Measurements from ENCODE around the gene SYCP3.

SYCP3 gene

DNA sequence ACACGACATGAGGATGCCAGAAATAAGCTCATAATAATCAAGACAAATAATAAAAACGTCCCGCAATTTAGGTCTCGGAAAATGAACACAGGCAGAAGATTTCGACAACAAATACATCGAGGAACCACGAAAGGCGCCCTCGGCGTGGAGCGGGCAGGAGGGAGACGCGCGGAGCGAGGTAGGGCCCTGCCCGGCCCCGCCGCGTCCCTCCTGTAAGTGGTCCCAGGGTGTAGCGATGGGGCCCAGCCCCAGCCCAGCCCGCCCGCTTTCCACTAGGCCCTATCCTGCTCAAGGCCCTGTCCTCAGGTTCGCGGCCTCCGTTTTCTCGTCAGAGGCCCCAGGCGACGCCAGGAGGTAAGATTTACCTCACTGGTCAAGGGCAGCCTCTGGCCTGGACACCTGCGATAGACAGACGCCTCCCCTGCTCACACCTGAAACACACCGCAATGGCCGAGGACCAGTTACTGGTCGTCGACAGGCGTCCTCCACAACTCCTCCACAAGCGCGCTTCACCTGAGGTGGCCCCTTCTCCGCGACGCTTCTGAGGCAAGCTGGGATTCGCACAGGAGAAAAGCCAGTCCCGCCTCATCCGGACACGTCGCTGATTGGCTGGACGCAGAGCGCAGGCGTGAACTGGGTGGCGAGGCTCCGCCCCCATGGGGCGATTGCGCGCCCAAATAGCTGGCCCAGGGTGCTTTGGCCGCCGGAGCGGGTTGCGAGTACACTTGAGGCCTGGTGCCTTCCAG lies at the start of gene SYCP3:
Gene SYCP3, minus strand, starts transcription at position 543 of the 746 bp plus-strand sequence. CDS start 1,527 bp downstream, outside the sequence.
- no peak for TF ChIP-seq ZFX (IDR thresholded peaks at IDR 0.05)
- TF ChIP-seq, protein P1, sequence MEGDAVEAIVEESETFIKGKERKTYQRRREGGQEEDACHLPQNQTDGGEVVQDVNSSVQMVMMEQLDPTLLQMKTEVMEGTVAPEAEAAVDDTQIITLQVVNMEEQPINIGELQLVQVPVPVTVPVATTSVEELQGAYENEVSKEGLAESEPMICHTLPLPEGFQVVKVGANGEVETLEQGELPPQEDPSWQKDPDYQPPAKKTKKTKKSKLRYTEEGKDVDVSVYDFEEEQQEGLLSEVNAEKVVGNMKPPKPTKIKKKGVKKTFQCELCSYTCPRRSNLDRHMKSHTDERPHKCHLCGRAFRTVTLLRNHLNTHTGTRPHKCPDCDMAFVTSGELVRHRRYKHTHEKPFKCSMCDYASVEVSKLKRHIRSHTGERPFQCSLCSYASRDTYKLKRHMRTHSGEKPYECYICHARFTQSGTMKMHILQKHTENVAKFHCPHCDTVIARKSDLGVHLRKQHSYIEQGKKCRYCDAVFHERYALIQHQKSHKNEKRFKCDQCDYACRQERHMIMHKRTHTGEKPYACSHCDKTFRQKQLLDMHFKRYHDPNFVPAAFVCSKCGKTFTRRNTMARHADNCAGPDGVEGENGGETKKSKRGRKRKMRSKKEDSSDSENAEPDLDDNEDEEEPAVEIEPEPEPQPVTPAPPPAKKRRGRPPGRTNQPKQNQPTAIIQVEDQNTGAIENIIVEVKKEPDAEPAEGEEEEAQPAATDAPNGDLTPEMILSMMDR (conservative IDR thresholded peaks at IDR 0.05), result no peak
- H3K27ac ChIP-seq, result no peak within 1 kb of the TSS

DNA sequence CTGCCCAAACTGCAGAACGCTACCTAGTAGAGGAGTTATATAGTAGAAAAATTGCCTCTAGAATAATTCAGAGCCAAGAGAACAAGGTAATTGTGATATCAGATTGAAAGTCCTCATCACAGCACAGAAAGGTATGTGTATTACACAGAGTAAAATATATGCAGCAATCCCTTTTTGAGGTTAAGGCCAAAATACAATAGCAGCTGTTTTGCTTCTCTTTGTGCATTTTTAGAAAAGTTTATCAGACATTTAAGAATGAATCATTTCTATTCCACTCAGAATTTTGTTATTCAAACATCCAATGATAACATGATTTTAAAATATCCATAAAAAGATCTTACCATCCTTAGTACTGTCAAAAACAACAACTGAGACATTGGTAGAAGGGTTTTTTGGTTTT lies 46.4 kb upstream of the SYCP3 start:
- TF ChIP-seq, protein P1 (conservative IDR thresholded peaks at IDR 0.05), result no peak
- no peak for TF ChIP-seq ZFX (IDR thresholded peaks at IDR 0.05)
- H3K27ac ChIP-seq, result no peak overlapping the region

DNA sequence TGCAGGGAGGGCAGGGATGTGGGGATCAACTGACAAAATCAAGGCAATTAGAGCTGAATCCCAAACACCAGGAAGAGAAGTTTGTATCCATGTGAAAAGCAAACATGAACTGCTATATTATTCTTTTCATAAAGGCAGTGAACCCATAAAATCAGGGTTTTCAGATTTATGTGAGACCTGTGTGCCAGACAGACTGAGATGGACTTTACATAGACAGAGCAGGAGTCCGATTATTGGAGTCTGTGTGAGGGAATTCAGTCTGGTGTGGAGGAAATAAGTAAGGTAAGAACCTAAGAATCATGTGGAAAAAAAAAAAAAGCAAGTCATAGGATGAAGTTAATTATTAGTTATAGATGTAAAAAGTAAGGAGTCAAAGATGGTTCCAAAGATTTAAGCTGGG lies 45.1 kb upstream of the SYCP3 start:
- no peak for TF ChIP-seq ZFX (IDR thresholded peaks at IDR 0.05)
- TF ChIP-seq, protein P1 (conservative IDR thresholded peaks at IDR 0.05), result no peak
- H3K27ac ChIP-seq, result peak overlapping the region; percentile 71

DNA sequence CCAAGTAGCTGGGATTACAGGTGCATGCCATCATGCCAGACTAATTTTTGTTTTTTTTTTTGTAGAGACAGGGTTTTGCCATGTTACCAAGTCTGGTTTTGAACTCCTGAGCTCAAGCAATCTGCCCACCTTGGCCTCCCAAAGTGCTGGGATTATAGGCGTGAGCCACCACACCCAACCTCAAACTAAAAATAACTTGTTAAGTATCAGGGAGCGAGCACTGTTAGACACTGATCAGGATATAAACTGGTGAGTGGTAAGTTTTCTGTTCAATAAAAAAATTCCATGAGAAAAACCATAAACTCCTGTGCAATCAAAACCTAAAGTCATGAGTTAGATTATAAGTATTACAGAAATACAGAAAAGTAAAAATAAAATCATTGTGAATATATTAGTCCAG lies 44.6 kb upstream of the SYCP3 start:
- TF ChIP-seq ZFX (IDR thresholded peaks at IDR 0.05), result no peak
- TF ChIP-seq, protein P1 (conservative IDR thresholded peaks at IDR 0.05), result no peak
- peak overlapping the region; percentile 71 for H3K27ac ChIP-seq

DNA sequence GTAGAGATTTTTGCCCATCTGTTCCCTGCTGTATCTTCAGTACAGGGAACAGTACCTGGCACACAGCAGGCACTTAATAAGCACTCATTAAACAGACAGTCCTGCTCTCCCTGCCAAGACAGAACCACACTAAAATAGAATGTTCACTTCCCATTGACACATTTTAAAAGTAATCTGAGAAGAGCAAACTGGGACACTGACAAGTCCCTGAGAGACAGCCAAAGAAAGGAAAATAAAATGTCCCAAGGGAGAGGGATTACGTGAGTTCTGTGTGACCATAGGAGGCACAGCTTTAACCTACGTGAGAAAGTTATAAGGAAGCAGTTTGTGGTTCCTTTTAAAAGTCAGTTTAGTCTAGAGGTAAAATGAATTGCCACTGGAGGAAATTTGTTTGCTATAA lies 43.9 kb upstream of the SYCP3 start:
- H3K27ac ChIP-seq, result peak overlapping the region; percentile 71
- TF ChIP-seq, protein P1 (conservative IDR thresholded peaks at IDR 0.05), result no peak
- TF ChIP-seq ZFX (IDR thresholded peaks at IDR 0.05), result no peak

DNA sequence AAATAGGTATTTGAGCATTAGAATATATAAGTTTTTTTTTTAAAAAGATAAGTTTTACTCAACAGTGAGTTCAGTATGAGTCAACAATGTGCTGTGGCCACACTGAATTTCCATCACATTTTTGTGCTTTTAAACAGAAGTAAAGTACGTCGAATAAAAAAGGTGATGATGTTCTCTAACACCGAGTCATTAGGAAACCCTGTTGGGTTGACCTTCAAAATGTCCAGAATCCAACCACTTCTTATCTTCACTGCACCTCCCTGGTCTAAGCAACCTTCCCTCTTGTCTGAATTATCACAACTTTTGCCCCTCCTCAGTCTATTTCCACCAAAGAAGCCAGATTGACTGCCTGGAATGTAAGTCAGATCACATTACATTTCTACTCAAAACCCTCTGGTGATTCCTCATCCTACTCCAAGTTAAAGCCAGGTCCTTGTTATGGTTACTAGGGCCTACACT lies 43.0 kb upstream of the SYCP3 start:
- TF ChIP-seq, protein P1 (conservative IDR thresholded peaks at IDR 0.05), result no peak
- H3K27ac ChIP-seq, result peak overlapping the region; percentile 57; the same call in 1 of the 2 replicates

DNA sequence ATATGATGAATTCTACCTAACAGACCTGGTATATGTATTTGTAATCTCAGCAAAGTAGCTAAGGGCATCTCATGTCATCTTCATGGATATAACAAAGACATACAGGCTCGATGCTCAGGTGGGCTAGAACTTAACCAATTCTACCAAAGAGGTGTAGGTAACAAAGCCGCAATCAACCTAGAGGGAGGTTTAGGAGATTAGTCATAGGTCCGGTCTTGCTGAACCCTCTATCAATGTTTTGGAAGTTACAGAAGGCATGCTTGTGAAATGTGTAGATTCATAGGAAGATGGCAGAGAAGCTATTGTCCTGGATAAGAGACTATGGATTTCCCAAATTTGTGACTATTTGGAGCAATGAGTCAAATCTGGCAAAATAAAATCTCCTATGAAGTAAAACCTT lies 42.6 kb upstream of the SYCP3 start:
- no peak for TF ChIP-seq ZFX (IDR thresholded peaks at IDR 0.05)
- TF ChIP-seq, protein P1 (conservative IDR thresholded peaks at IDR 0.05), result no peak
- H3K27ac ChIP-seq, result no peak overlapping the region

All from C4-2B (cell line).